GM18502 (cell line): ENCODE results near the gene RPTOR.
"Not testable (repeated sequence)": the region's sequence is repeated elsewhere in the genome, so short reads cannot be mapped to it uniquely, and the experiment has no call there.

Source experiments
- ATAC-seq: cut with Tn5 transposase; IDR thresholded peaks from one replicate; pipeline ENCODE4 v1.9.1; 2021; ENCODE audit warnings: mild to moderate bottlenecking; ENCODE audit not compliant: unreplicated experiment, poor library complexity

RPTOR gene

GRCh38 chr17:80679816-80680215, 135.2 kb downstream of the RPTOR start:
- no peak for ATAC-seq

- no peak for ATAC-seq
These were observed 136.6 kb downstream of the RPTOR start for GRCh38 chr17:80681215-80681614.

GRCh38 chr17:80682372-80682771, 137.7 kb downstream of the RPTOR start:
- ATAC-seq = no peak

GRCh38 chr17:80683625-80684104, 139.0 kb downstream of the RPTOR start:
- no peak for ATAC-seq

GRCh38 chr17:80687839-80688238, 143.2 kb downstream of the RPTOR start:
- ATAC-seq = no peak

- no peak for ATAC-seq
These were observed 144.5 kb downstream of the RPTOR start for GRCh38 chr17:80689129-80689619.

GRCh38 chr17:80691784-80692183, 147.1 kb downstream of the RPTOR start:
- ATAC-seq = no peak

- no peak for ATAC-seq
These were observed 148.4 kb downstream of the RPTOR start for GRCh38 chr17:80692931-80693467.

GRCh38 chr17:80693511-80693910, 148.9 kb downstream of the RPTOR start:
- no peak for ATAC-seq

- ATAC-seq = no peak
These were observed 149.7 kb downstream of the RPTOR start for GRCh38 chr17:80694085-80694991.

GRCh38 chr17:80694992-80695912, 150.6 kb downstream of the RPTOR start:
- no peak for ATAC-seq

- ATAC-seq = no peak
These were observed 151.3 kb downstream of the RPTOR start for GRCh38 chr17:80695979-80696378.

- ATAC-seq = no peak
These were observed 151.8 kb downstream of the RPTOR start for GRCh38 chr17:80696456-80696855.

- no peak for ATAC-seq
These were observed 152.3 kb downstream of the RPTOR start for GRCh38 chr17:80696964-80697363.

GRCh38 chr17:80698297-80698696, 153.7 kb downstream of the RPTOR start:
- ATAC-seq = no peak

GRCh38 chr17:80699205-80699604, 154.6 kb downstream of the RPTOR start:
- not testable (repeated sequence) for ATAC-seq

- ATAC-seq = no peak
These were observed 157.1 kb downstream of the RPTOR start for GRCh38 chr17:80701730-80702129.

GRCh38 chr17:80702315-80703141, 157.9 kb downstream of the RPTOR start:
- no peak for ATAC-seq

GRCh38 chr17:80703142-80703478, 158.5 kb downstream of the RPTOR start:
- ATAC-seq = no peak

- ATAC-seq = no peak
These were observed 159.8 kb downstream of the RPTOR start for GRCh38 chr17:80704381-80704819.
